ENCODE data around the gene TRIM40. TPM values are rescaled to one million over a fixed set of nuclear protein-coding genes. Genes with fewer than 3 reads are reported as not detected.

The TRIM40 gene
- total and polyA plus RNA-seq, 2 of the 13 experiments (the other 11 are each of a cell fraction or from before 2014, with no cell fraction given), result 0.58 TPM; not detected in 1

DNA sequence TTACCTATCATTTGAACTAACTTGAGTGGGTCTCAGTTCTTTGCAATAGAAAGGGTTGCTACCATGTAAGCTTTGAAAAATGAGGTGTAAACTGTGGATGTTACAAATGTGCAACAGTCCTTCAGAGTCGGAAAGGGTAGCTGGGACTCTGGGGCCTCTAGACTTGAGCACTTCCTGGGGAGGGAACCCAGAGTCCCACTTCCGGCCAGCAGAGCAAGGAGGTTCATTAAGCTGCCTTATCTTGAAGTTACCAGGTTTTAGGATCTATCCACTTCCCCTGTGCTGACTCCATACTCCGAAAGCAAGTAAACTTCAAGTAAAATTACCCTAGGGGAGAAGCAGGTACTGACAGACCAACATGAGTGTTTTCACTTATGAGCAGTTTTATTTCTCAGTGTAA is 15.6 kb downstream of the TRIM40 start:
- Histone ChIP-seq H3K27ac (ENCODE audit: extremely low read length, insufficient read depth, low read length) (no peak overlapping the region), H2AFZ (ENCODE audit: low read length) (no peak overlapping the region), H3K4me2 (ENCODE audit: low read depth, low read length) (no peak overlapping the region), H3K4me3 (replicated peaks in 1 of 3; ENCODE audit: insufficient read depth in 1 of 3, low read depth in 2 of 3, low read length in 3 of 3) (no peak overlapping the region), H3K36me3 (replicated peaks in 1 of 2; ENCODE audit: control insufficient read depth in 1 of 2, insufficient read depth in 2 of 2, low read length in 2 of 2) (no peaks in the 10 kb centered on the region), H3K9me3 (ENCODE audit: low read length) (no peaks in the 10 kb centered on the region), H3K27me3 (ENCODE audit: control insufficient read depth in 1 of 2, insufficient read depth in 2 of 2, low read length in 2 of 2) (no peaks in the 10 kb centered on the region; a peak in 1 of 5 replicates), H3K79me2 (ENCODE audit: insufficient read depth, low read length) (no peaks in the 10 kb centered on the region), H3K4me1 (ENCODE audit: insufficient read depth, low read length) (peaks cover 66% of the 10 kb centered on the region), H3K9ac (ENCODE audit: insufficient read depth, low read depth, low read length) (no peak overlapping the region), H4K20me1 (ENCODE audit: insufficient read depth, low read length) (no peaks in the 10 kb centered on the region)
- no peak for TF ChIP-seq EP300 (IDR thresholded peaks at IDR 0.05; ENCODE audit: low read depth in 2 of 2, low read length in 2 of 2)
- TF ChIP-seq EP300 (CRISPR knock-in tag; IDR thresholded peaks at IDR 0.05; ENCODE audit: borderline replicate concordance), result no peak
- TF ChIP-seq, protein P1, sequence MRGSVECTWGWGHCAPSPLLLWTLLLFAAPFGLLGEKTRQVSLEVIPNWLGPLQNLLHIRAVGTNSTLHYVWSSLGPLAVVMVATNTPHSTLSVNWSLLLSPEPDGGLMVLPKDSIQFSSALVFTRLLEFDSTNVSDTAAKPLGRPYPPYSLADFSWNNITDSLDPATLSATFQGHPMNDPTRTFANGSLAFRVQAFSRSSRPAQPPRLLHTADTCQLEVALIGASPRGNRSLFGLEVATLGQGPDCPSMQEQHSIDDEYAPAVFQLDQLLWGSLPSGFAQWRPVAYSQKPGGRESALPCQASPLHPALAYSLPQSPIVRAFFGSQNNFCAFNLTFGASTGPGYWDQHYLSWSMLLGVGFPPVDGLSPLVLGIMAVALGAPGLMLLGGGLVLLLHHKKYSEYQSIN (CRISPR knock-in tag; IDR thresholded peaks at IDR 0.05; ENCODE audit: borderline replicate concordance), result no peak
- TF ChIP-seq, protein P2, sequence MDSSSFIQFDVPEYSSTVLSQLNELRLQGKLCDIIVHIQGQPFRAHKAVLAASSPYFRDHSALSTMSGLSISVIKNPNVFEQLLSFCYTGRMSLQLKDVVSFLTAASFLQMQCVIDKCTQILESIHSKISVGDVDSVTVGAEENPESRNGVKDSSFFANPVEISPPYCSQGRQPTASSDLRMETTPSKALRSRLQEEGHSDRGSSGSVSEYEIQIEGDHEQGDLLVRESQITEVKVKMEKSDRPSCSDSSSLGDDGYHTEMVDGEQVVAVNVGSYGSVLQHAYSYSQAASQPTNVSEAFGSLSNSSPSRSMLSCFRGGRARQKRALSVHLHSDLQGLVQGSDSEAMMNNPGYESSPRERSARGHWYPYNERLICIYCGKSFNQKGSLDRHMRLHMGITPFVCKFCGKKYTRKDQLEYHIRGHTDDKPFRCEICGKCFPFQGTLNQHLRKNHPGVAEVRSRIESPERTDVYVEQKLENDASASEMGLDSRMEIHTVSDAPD (CRISPR knock-in tag; IDR thresholded peaks at IDR 0.05), result no peak
- TF ChIP-seq, protein P3, sequence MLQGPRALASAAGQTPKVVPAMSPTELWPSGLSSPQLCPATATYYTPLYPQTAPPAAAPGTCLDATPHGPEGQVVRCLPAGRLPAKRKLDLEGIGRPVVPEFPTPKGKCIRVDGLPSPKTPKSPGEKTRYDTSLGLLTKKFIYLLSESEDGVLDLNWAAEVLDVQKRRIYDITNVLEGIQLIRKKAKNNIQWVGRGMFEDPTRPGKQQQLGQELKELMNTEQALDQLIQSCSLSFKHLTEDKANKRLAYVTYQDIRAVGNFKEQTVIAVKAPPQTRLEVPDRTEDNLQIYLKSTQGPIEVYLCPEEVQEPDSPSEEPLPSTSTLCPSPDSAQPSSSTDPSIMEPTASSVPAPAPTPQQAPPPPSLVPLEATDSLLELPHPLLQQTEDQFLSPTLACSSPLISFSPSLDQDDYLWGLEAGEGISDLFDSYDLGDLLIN (CRISPR knock-in tag; IDR thresholded peaks at IDR 0.05; ENCODE audit: borderline replicate concordance), result no peak
- TF ChIP-seq NCOA2 (CRISPR knock-in tag; IDR thresholded peaks at IDR 0.05), result no peak
- no peak for TF ChIP-seq PHF21A (CRISPR knock-in tag; IDR thresholded peaks at IDR 0.05)
- no peak for TF ChIP-seq ZNF510 (CRISPR knock-in tag; IDR thresholded peaks at IDR 0.05; ENCODE audit: low read depth)
- TF ChIP-seq, protein P4, sequence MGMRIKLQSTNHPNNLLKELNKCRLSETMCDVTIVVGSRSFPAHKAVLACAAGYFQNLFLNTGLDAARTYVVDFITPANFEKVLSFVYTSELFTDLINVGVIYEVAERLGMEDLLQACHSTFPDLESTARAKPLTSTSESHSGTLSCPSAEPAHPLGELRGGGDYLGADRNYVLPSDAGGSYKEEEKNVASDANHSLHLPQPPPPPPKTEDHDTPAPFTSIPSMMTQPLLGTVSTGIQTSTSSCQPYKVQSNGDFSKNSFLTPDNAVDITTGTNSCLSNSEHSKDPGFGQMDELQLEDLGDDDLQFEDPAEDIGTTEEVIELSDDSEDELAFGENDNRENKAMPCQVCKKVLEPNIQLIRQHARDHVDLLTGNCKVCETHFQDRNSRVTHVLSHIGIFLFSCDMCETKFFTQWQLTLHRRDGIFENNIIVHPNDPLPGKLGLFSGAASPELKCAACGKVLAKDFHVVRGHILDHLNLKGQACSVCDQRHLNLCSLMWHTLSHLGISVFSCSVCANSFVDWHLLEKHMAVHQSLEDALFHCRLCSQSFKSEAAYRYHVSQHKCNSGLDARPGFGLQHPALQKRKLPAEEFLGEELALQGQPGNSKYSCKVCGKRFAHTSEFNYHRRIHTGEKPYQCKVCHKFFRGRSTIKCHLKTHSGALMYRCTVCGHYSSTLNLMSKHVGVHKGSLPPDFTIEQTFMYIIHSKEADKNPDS (CRISPR knock-in tag; IDR thresholded peaks at IDR 0.05), result no peak
- no peak for TF ChIP-seq ZNF260 (CRISPR knock-in tag; IDR thresholded peaks at IDR 0.05; ENCODE audit: borderline replicate concordance, low read depth)
- no peak for TF ChIP-seq ZNF24 (IDR thresholded peaks at IDR 0.05)
- no peak for TF ChIP-seq NCOA1 (CRISPR knock-in tag; IDR thresholded peaks at IDR 0.05)
- no peak for TF ChIP-seq IKZF4 (CRISPR knock-in tag; IDR thresholded peaks at IDR 0.05; ENCODE audit: borderline replicate concordance, low read depth, not compliant biosample characterization)
- TF ChIP-seq ZNF674 (CRISPR knock-in tag; IDR thresholded peaks at IDR 0.05; ENCODE audit: low read depth), result no peak
- CTCF ChIA-PET (ENCODE audit: low intra/inter-chr PET ratio, low total read pairs), result no interaction called here
- BruUV-seq (replicated peaks), result no TSS peak
- FAIRE-seq (no peak), ATAC-seq (no peak), DNase-seq (ENCODE audit: low spot score) (no peak)
- 81% methylated on average over 3 of the region's 3 CpGs for WGBS (ENCODE audit: low lambda C conversion rate)
- intact Hi-C loops (cut with micrococcal nuclease; ENCODE audit: unreplicated experiment) (no loop called here), in situ Hi-C loops (cut with HindIII; ENCODE audit: extremely low pct_ligation_motif_present, low pct_unique_long_range_greater_than_20kb) (no loop called here)
- POLR2A ChIA-PET, result interaction anchor here (0.8 to 1.7 kb wide), 6 partner anchors 13 to 175 kb away, joined by 3 to 5 read pairs (median 4); partner anchors contain the start of genes TRIM15 and TRIM31

Data from HepG2 (cell line).